ENCODE results near the gene SLC16A11.
"Not testable (repeated sequence)": the region's sequence is repeated elsewhere in the genome, so short reads cannot be mapped to it uniquely, and the experiment has no call there.

Gene SLC16A11

DNA sequence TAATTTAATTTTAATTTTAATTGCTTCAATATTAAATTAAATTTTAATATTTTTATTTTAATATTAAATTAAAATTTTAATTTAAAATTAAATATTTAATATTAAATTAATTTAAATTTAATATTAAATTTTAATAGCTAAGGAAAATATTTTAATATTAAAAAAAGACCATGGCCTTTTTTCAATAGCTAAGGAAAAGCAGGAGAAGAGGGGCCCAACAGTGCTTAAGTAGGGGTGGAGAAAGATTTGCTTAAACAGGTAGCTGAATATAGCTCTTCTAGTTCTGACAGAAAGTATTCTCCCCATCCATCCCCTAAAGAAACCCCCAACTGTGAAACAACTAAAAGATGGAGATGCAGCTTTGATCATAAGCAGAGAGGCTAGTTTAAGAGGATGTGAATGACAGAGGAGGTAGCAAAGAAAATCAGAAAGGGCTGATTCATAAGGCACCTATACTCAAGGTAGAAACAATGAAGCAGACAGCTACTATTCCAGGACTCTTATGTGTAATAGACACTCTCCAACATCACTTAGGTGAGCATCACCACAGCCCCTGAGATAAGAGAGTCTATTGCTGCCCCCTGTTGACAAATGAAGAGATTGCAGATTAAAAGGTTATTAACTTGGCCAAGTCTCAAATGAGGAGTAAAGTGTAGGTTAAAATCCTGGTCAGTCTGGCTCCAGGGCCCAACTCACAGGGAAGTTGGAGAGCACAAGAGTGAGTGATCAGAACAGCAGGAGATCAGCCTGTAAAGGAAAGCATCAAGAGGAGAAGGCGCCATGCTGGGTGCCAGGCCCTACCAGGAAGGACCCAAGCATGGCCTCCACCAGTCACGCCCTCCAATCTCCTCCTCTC lies 39.3 kb downstream of the SLC16A11 start:
- peak; percentile 66 for DNase-seq

DNA sequence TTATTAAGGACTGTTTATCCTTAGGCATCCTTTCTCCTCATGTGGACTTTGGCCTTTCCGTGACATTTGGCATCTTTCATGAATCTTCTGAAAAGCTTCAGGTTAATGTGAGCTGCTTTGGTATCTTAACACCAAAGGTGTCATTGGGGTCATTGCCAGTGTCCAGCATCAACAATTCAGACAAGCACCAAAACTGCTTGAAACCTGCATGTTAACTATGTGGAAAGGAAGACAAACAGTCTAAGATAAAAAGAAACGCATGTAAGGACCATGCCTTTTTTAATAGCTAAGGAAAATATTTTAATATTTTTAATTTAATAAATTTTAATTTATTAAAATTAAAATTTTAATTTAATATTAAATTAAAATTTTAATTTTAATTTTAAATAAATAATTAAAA lies 40.1 kb downstream of the SLC16A11 start:
- no peak for DNase-seq

DNA sequence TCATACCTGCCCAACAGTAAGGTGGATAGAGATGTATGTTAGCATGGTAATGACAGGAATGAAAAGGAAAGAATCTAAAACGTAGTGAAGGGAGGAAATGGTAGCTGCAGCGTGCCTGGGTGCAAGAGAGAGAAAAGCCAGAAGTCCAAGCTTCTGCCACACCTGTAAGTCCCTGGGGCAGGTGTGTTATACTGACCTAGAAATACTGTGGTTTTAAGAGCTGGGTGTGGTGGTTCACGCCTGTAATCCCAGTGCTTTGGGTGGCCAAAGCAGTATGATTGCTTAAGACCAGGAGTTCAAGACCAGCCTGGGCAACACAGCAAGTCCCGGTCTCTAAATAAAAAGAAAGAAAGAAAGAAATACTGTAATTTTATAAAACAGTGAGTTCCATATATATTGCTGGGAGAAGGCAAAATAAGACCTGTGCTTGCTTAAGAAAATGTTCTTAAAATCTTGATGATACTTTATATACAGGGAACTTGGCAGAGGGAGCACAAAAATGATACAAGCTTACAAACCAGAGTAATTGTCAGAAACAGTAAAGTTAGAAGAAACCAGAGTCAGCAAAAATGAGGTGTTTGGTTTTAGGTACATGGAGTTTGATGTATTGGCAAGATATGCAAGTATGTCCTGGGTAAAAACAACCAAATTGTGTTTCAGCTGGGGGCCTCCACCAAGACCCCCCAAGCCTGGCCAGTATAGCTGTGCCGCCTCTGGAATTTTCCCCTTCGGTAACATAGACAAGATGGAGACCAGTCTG lies 41.4 kb downstream of the SLC16A11 start:
- no peak for DNase-seq

DNA sequence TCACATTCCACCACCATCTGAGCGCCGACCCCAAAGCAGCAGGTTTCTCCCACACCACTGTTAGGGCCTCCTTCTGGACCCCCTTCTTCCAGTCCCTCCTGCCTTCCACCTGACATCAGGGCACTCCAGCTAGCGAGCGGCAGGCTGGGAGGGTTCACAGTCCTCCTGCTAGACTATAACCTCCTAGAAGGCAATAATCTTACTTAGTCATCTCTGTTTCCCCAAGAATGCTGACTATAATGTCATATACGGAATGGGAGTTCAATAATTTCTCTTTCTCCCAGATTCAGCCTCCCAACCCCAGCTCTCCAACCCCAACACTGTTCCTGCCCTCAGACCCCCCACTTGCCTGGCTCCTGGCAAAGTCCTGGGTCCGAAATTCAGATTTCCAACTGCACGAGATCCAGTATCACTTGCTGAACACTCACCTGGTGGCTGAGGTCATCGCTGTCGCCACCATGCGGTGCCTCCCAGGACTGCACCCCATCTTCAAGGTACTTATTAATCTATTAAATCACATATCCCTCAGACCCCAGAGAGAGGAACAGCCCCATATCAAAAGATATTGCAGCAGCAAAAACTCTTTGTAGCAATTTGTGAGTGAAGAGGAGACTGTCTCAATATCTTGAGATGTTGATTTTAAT lies 42.5 kb downstream of the SLC16A11 start:
- no peak for DNase-seq

DNA sequence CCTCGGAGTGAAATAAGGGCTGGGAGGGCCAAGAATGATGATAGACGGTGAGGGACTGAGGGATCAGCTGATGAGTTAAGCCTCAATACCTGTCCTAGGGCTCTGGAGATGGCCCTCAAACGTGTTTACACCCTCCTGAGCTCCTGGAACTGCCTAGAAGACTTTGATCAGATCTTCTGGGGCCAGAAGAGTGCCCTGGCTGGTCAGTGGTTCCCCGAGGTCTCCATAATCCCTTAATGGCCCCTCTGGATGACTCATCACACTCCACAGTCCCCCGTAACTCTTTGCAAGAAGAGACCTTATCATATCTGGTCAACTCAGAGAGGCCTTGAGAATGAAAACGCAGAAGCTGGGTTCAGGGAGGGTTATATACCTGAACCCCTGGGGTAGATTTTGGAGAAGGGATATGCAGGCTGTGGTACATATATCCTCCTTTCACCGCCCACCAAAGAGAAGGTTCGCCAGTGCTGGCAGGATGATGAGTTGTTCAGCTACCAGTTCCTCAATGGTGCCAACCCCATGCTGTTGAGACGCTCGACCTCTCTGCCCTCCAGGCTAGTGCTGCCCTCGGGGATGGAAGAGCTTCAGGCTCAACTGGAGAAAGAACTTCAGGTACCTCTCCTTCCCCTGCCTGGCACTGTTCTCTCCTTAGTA lies 44.9 kb downstream of the SLC16A11 start:
- no peak for DNase-seq

DNA sequence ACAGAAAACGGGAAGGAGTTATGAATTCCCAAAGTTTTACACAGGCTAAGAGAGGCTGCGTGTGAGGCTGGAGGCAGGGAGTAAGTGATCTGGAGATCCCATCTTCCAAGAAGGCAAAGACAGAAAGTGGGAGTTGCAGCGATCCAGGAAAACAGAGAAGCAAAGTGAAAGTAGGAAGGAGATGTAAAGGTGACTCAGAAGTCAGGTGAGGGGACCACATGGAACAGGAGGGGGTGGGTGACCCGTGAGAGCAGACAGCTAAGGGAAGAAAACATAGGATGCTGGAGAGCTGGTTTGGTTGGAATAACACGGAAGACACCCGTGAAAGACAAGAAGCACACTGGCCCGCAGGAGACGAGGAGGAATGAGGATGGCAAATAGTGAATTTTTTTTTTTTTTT lies 46.7 kb downstream of the SLC16A11 start:
- DNase-seq: no peak

DNA sequence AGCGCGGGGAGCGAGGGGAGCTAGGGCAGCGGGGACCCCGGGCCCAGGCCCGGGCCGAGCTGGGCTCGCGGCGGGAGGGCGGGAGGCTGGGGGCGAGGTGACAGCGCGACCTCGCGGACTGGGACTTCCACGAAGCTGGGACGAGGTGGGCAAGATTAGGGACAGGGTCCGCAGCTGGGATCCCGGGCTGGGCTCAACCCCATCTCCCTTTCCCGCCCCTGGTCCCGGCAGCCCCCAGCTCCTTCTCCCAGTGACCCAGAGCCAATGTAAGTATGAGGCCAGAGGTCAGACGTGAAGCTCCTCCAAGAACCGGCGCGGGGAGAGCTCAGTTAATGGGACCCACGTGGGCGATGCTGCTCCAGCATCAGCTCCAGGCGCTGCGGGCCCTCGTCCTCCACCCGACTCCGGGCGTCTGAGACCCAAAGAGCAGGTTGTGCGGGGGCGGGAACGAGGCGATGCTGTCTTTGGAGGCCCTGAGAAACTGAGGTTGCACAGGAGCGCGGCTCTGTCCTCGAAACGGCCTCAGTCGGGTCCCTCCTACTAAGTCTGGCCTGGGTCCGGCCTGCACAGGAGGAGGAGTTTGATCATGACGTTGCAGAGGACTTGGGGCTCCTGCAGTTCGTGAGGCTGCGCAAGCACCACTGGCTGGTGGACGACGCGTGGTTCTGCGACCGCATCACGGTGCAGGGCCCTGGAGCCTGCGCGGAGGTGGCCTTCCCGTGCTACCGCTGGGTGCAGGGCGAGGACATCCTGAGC lies 47.5 kb downstream of the SLC16A11 start:
- no peak for DNase-seq

DNA sequence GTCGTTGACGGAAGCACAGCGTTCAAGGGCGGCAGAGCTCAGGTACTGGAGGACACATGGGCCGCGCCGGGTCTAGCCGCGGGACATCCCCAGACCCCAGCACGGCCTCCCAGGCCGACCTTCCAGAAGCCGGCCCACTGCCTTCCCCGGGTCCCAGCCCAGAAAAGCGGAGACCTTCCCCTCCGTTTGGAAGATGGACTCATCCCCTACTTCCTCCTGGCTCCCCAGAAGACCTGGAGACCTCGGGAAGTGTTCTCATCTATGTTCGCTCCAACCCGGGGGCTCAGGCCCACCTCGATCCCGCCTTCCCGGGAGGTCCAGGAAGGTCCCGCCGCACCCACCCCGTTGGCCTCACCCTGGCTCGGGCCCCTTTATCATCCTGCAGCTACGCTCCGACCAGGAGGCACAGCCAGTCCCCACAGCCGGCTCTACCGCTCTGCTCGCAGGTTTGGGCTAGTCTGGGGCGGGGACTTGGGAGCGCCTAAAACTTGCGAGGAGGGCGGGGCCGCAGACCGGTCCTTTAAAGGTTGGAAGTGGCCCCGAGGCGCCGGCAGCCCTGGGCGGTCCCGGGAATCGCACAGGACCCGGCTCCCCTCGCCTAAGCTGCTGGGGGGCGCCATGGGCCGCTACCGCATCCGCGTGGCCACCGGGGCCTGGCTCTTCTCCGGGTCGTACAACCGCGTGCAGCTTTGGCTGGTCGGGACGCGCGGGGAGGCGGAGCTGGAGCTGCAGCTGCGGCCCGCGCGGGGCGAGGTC lies 48.2 kb downstream of the SLC16A11 start, which contains the start of gene ALOX12:
ALOX12 (plus strand) TSS at position 550 of the 756 bp plus-strand sequence; CDS start at position 619, 69 bp downstream.
- peak; percentile 24 for DNase-seq

DNA sequence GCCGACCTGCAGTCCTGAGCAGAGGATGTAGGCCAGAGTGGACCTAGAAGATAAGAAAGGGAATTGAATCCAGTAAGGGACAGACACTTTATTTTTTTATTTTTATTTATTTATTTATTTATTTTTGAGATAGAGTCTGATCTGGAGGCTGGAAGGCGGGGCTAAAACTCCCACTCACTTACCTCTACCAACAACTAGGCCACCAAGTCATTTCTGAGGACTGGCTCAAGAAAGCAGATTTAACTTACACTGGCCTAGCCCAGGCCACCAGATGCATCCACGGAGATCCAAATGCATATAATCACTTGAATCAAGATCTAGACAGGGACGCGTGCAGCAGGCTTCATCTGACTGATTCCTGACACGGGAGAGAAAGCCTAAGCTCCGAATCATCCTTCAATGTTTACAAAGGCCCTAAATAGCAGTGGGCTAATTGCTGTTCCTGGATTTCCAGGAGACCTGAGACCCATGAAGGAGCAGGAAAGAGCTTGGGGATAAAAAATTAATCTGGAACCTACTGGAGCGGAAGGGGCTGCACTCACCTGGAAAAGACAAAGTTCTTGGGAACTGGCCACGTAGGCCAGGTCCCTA lies 49.1 kb downstream of the SLC16A11 start:
- peak; percentile 64 for DNase-seq

DNA sequence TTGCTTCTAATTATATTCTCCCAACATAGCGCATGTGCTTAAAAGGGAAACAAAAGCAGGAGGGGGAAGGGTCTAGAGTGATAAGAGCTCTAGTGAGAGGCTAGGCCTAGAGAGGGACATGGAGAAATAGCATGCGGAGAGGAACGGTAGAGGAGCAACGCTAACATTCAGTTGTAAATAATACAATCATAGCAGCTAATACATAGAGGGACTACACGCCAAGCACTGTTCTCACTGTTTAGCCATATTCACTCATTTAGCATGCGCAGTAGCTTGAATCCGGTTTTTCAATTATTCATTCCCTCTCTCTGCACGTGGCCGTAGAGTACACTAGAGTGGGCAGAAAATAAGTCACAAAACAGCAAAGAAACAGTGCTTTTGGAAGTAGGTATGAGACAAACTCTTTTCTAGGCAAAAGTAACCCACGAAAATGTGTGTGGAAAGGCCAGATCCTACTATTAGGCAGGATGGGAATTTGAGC lies 49.7 kb downstream of the SLC16A11 start:
- DNase-seq: no peak

DNA sequence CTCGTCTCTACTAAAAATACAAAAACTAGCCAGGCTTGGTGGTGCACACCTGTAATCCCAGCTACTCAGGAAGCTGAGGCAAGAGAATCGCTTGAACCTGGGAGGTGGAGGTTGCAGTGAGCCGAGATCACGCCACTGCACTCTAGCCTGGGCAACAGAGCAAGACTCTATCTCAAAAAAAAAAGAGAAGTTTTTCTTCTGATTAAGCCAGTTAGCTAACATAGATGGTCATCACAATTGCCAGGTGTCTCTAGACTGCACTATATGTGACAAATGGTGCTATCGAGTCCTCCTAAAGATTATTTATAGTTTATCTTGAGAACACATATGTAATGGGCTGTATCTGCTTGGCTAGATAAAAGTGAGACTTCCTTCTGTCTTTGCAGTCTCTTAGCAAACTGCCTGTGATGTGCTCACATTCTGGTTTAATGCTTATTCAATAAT lies 50.3 kb downstream of the SLC16A11 start:
- DNase-seq: not testable (repeated sequence)

Measured in fibroblast of skin of right biceps (primary cell).